Cardiac muscle cell (in vitro differentiated cells and primary cell): ENCODE data around the gene NCDN. TPM values are rescaled to one million over a fixed set of nuclear protein-coding genes. Genes with fewer than 3 reads are reported as not detected.

ENCODE experiments used
- DNase-seq, 2 donors: peaks; one replicate each; pipeline versions ENCODE4 v3.0.0 to v3.0.0-alpha.2; 2010 to 2017; ENCODE audit warnings: low read depth in 1 of 2, low spot score in 1 of 2
- H3K27ac ChIP-seq: fragments of 200-600 bp; sonication (generic); 2 replicates; pipeline ENCODE4 v1.5.1; 2016
- H3K27me3 ChIP-seq: fragments of 200-600 bp; sonication (generic); 2 replicates; pipeline ENCODE4 v1.6.0; 2016; ENCODE audit warnings: control low read depth
- H3K36me3 ChIP-seq: fragments of 200-600 bp; sonication (generic); 2 replicates; pipeline ENCODE4 v1.5.1; 2016; ENCODE audit warnings: control low read depth
- H3K4me1 ChIP-seq: fragments of 200-600 bp; sonication (generic); 2 replicates; pipeline ENCODE4 v1.8.1; 2017; ENCODE audit warnings: low read depth, mild to moderate bottlenecking, mixed run types
- H3K4me3 ChIP-seq: fragments of 200-600 bp; sonication (generic); 2 replicates; pipeline ENCODE4 v1.5.1; 2016; ENCODE audit warnings: mild to moderate bottlenecking
- H3K9me3 ChIP-seq: fragments of 200-600 bp; sonication (generic); 2 replicates; pipeline ENCODE4 v1.5.1; 2017; ENCODE audit warnings: low read depth, mild to moderate bottlenecking, control low read depth
- CTCF ChIP-seq: IDR thresholded peaks from 2 replicates; pipeline ENCODE4 v1.5.1; 2012; ENCODE audit warnings: low read depth, mild to moderate bottlenecking, low read length
- polyA plus RNA-seq: library from polyadenylated mRNA; unstranded; fragments of >200 nt; fragmentation: Nextera tagmentation; extraction: Ambion mirVana; gene quantifications from 2 replicates; pipeline ENCODE4 v1.2.1, GENCODE V29; 2016
- total RNA-seq: library from RNA; depleted of rRNA; stranded (reverse); fragments of >200 nt; gene quantifications from 2 replicates; pipeline ENCODE4 v1.2.3, GENCODE V29; 2016

The NCDN gene
- total and polyA plus RNA-seq, 2 experiments from 2014 or later: 43.9 to 46.2 TPM

- TF ChIP-seq CTCF: no peak
- DNase-seq: no peak
- H3K9me3 ChIP-seq: no peaks in the 10 kb centered on the region
- no peak overlapping the region for H3K27ac ChIP-seq
- H3K4me1 ChIP-seq: no peaks in the 10 kb centered on the region
- no peaks in the 10 kb centered on the region for H3K36me3 ChIP-seq
- no peaks in the 10 kb centered on the region for H3K27me3 ChIP-seq
- no peak overlapping the region for H3K4me3 ChIP-seq
Measured at GRCh38 chr1:35598895-35599294, 41.3 kb downstream of the NCDN start.

- H3K4me1 ChIP-seq: no peaks in the 10 kb centered on the region
- no peaks in the 10 kb centered on the region for H3K27me3 ChIP-seq
- no peak overlapping the region for H3K4me3 ChIP-seq
- no peak for TF ChIP-seq CTCF
- DNase-seq: no peak
- no peak overlapping the region for H3K27ac ChIP-seq
- H3K9me3 ChIP-seq: no peaks in the 10 kb centered on the region
- H3K36me3 ChIP-seq: no peaks in the 10 kb centered on the region
Measured at GRCh38 chr1:35599411-35599810, 41.8 kb downstream of the NCDN start.

- TF ChIP-seq CTCF: no peak
- no peak overlapping the region for H3K27ac ChIP-seq
- no peak for DNase-seq
- no peaks in the 10 kb centered on the region for H3K4me1 ChIP-seq
- no peaks in the 10 kb centered on the region for H3K27me3 ChIP-seq
- H3K9me3 ChIP-seq: no peaks in the 10 kb centered on the region
- H3K36me3 ChIP-seq: peaks cover 4% of the 10 kb centered on the region
- H3K4me3 ChIP-seq: no peak overlapping the region
Measured at GRCh38 chr1:35600593-35600992, 43.0 kb downstream of the NCDN start.

GRCh38 chr1:35603468-35603867 lies 45.9 kb downstream of the NCDN start:
- Histone ChIP-seq H3K9me3 (no peaks in the 10 kb centered on the region), H3K36me3 (peaks cover 12% of the 10 kb centered on the region), H3K27me3 (no peaks in the 10 kb centered on the region), H3K27ac (no peak overlapping the region), H3K4me3 (no peak overlapping the region), H3K4me1 (no peaks in the 10 kb centered on the region)
- no peak for TF ChIP-seq CTCF
- DNase-seq: peak in 1 of 2 donors; percentile 62

GRCh38 chr1:35603941-35604340 lies 46.3 kb downstream of the NCDN start:
- Histone ChIP-seq H3K27ac (no peak overlapping the region), H3K9me3 (no peaks in the 10 kb centered on the region), H3K27me3 (no peaks in the 10 kb centered on the region), H3K4me1 (no peaks in the 10 kb centered on the region), H3K36me3 (peaks cover 13% of the 10 kb centered on the region), H3K4me3 (no peak overlapping the region)
- peak in 1 of 2 donors; percentile 65 for DNase-seq
- TF ChIP-seq CTCF: no peak
